Kidney (tissue), 14 donors: Measurements from ENCODE around the gene AMPD1. TPM values are rescaled to one million over a fixed set of nuclear protein-coding genes. Genes with fewer than 3 reads are reported as not detected.

ENCODE experiments used
- DNase-seq, 5 donors: peaks; one replicate each; pipeline ENCODE4 v3.0.0-alpha.2; 2013 to 2020
- FAIRE-seq: peaks from 2 replicates; lab custom pipeline; 2012; peaks lifted over from hg19 to GRCh38; lab: Jason Lieb, UNC
- H3K27ac ChIP-seq, 2 donors: one replicate each; pipeline ENCODE4 v1.7.0; 2013; ENCODE audit warnings: low read depth in 2 of 2, low read length in 2 of 2, inconsistent platforms in 1 of 2
- H3K27me3 ChIP-seq: one replicate; pipeline ENCODE4 v1.7.1; 2013; ENCODE audit warnings: low read length, inconsistent platforms; ENCODE audit not compliant: control insufficient read depth, insufficient read depth
- H3K36me3 ChIP-seq, 3 donors: one replicate each; pipeline versions ENCODE4 v1.7.0 to v1.7.1; 2013; ENCODE audit warnings: low read length in 3 of 3, control low read depth in 1 of 3, inconsistent platforms in 1 of 3; ENCODE audit not compliant: insufficient read depth in 3 of 3, control insufficient read depth in 2 of 3
- H3K4me1 ChIP-seq, 3 donors: one replicate each; pipeline versions ENCODE4 v1.7.0 to v1.7.1; 2013; ENCODE audit warnings: low read length in 3 of 3, inconsistent platforms in 1 of 3, low read depth in 1 of 3; ENCODE audit not compliant: control insufficient read depth in 2 of 3, insufficient read depth in 2 of 3
- H3K4me3 ChIP-seq, 3 donors: one replicate each; pipeline versions ENCODE4 v1.7.0 to v1.8.1; 2013; ENCODE audit warnings: low read length in 3 of 3, control low read depth in 1 of 3, inconsistent platforms in 1 of 3
- H3K9ac ChIP-seq, 3 donors: one replicate each; pipeline versions ENCODE4 v1.7.0 to v1.7.1; 2013; ENCODE audit warnings: low read length in 3 of 3, control low read depth in 1 of 3, inconsistent platforms in 1 of 3
- H3K9me3 ChIP-seq, 3 donors: one replicate each; pipeline versions ENCODE4 v1.7.0 to v1.7.1; 2013; ENCODE audit warnings: low read length in 3 of 3, control low read depth in 1 of 3, inconsistent platforms in 1 of 3; ENCODE audit not compliant: control insufficient read depth in 2 of 3, insufficient read depth in 1 of 3
- CTCF ChIP-seq: IDR thresholded peaks from 3 replicates; pipeline ENCODE4 v1.5.1; 2012; ENCODE audit warnings: mild to moderate bottlenecking, moderate library complexity, borderline replicate concordance; ENCODE audit not compliant: insufficient read depth; ENCODE audit errors: extremely low read depth
- intact Hi-C: fragments of 100-400 bp; cut with DNase I; formaldehyde crosslinking; loops from one replicate; pipeline ENCODE4 v1.11.1; 2022
- polyA plus RNA-seq: library from polyadenylated mRNA; stranded (reverse); fragments of 350-450 nt; fragmentation: Illumina TruSeq; extraction: RNeasy Lipid Tissue Mini Kit (QIAGEN cat#74804); gene quantifications from one replicate; pipeline ENCODE4 v1.2.3, GENCODE V29; 2014; ENCODE audit warnings: low read depth, low replicate concordance; ENCODE audit not compliant: insufficient read depth
- total RNA-seq: library from RNA; stranded (reverse); fragmentation: NEBNext Ultra II Directional; extraction: Animal tissue kit (Norgen Biotek cat#: 25700); gene quantifications from one replicate; pipeline ENCODE4 v1.2.1, GENCODE V29; 2021
- donor health status: control.
- donor health status: control.
- donor health status: control.
- donor health status: control.
- donor health status: control.
- donor health status: DM: yes; HTN: yes; CAD: no.
- donor health status: Normal renal cell carcinoma (clear cell type).

Gene AMPD1
- total and polyA plus RNA-seq, 2 donors from 2014 or later: 1.5 TPM; not detected in 1

GRCh38 chr1:114700036-114700600 is 4.8 kb upstream of the AMPD1 start:
- Histone ChIP-seq H3K27me3 (no peaks in the 10 kb centered on the region), H3K4me3 (no peak overlapping the region), H3K9ac (no peak overlapping the region), H3K27ac (no peak overlapping the region), H3K9me3 (no peaks in the 10 kb centered on the region), H3K36me3 (no peaks in the 10 kb centered on the region), H3K4me1 (no peaks in the 10 kb centered on the region)
- TF ChIP-seq CTCF: no peak
- intact Hi-C loops: no loop called here
- DNase-seq (no peak), FAIRE-seq (no peak)

GRCh38 chr1:114696810-114697209 is 1.5 kb upstream of the AMPD1 start:
- no peak for TF ChIP-seq CTCF
- H3K9me3 ChIP-seq: no peaks in the 10 kb centered on the region
- intact Hi-C loops: no loop called here
- H3K27ac ChIP-seq: no peak overlapping the region
- H3K27me3 ChIP-seq: no peaks in the 10 kb centered on the region
- no peak overlapping the region for H3K4me3 ChIP-seq
- H3K4me1 ChIP-seq: no peaks in the 10 kb centered on the region
- H3K9ac ChIP-seq: no peak overlapping the region
- DNase-seq: no peak
- H3K36me3 ChIP-seq: no peaks in the 10 kb centered on the region
- FAIRE-seq: no peak

GRCh38 chr1:114694540-114695310 is 621 bp downstream of the AMPD1 start:
- Histone ChIP-seq H3K27me3 (no peaks in the 10 kb centered on the region), H3K4me3 (no peak overlapping the region), H3K9ac (no peak overlapping the region), H3K9me3 (no peaks in the 10 kb centered on the region), H3K27ac (no peak overlapping the region), H3K4me1 (no peaks in the 10 kb centered on the region), H3K36me3 (no peaks in the 10 kb centered on the region)
- no peak for TF ChIP-seq CTCF
- DNase-seq (no peak), FAIRE-seq (no peak)
- intact Hi-C loops: no loop called here
